Hindlimb muscle (tissue), 1 donor: Measurements from ENCODE around the gene CILP2. TPM values are rescaled to one million over a fixed set of nuclear protein-coding genes. Genes with fewer than 3 reads are reported as not detected.

ENCODE experiments used
- DNase-seq: peaks from one replicate; pipeline ENCODE4 v3.0.0-alpha.2; 2013
- polyA plus RNA-seq: library from polyadenylated mRNA; unstranded; fragments of 120-200 nt; gene quantifications from one replicate; pipeline ENCODE4 v1.2.1, GENCODE V29; 2013; ENCODE audit not compliant: insufficient read length

CILP2 gene
- polyA plus RNA-seq, result 1.5 TPM

GRCh38 chr19:19538061-19538784, at the start of gene CILP2:
Gene CILP2 (plus strand): TSS chr19:19538265. CDS start chr19:19538350, 85 bp downstream.
- DNase-seq, result no peak

- DNase-seq, result peak; percentile 88
Measured at GRCh38 chr19:19488875-19489690, 49.0 kb upstream of the CILP2 start.

GRCh38 chr19:19489804-19490204, 48.3 kb upstream of the CILP2 start:
- DNase-seq, result no peak

GRCh38 chr19:19490214-19490968, 47.7 kb upstream of the CILP2 start:
- DNase-seq, result peak; percentile 83

- no peak for DNase-seq
Measured at GRCh38 chr19:19491321-19492025, 46.6 kb upstream of the CILP2 start.

- DNase-seq, result no peak
Measured at GRCh38 chr19:19492026-19492610, 45.9 kb upstream of the CILP2 start.

- DNase-seq, result no peak
Measured at GRCh38 chr19:19493841-19494546, 44.1 kb upstream of the CILP2 start.

GRCh38 chr19:19495614-19496603, 42.2 kb upstream of the CILP2 start:
- no peak for DNase-seq

- DNase-seq, result no peak
Measured at GRCh38 chr19:19498255-19498991, 39.6 kb upstream of the CILP2 start.

GRCh38 chr19:19499272-19499995, 38.6 kb upstream of the CILP2 start:
- no peak for DNase-seq

GRCh38 chr19:19500975-19501644, 37.0 kb upstream of the CILP2 start:
- DNase-seq, result no peak

- DNase-seq, result no peak
Measured at GRCh38 chr19:19501798-19502197, 36.3 kb upstream of the CILP2 start.

- no peak for DNase-seq
Measured at GRCh38 chr19:19502281-19502680, 35.8 kb upstream of the CILP2 start.

- no peak for DNase-seq
Measured at GRCh38 chr19:19502808-19503602, 35.1 kb upstream of the CILP2 start.

- DNase-seq, result no peak
Measured at GRCh38 chr19:19504754-19505668, 33.1 kb upstream of the CILP2 start.
